Kidney glomerular epithelial cell (primary cell): ENCODE measurements around the gene ATP1A4.
"Not testable (repeated sequence)": the region's sequence is repeated elsewhere in the genome, so short reads cannot be mapped to it uniquely, and the experiment has no call there.

Experiments used
- DNase-seq: peaks from one replicate; lab custom pipeline; 2025; lab: John Stamatoyannopoulos, UW

ATP1A4 gene

DNA sequence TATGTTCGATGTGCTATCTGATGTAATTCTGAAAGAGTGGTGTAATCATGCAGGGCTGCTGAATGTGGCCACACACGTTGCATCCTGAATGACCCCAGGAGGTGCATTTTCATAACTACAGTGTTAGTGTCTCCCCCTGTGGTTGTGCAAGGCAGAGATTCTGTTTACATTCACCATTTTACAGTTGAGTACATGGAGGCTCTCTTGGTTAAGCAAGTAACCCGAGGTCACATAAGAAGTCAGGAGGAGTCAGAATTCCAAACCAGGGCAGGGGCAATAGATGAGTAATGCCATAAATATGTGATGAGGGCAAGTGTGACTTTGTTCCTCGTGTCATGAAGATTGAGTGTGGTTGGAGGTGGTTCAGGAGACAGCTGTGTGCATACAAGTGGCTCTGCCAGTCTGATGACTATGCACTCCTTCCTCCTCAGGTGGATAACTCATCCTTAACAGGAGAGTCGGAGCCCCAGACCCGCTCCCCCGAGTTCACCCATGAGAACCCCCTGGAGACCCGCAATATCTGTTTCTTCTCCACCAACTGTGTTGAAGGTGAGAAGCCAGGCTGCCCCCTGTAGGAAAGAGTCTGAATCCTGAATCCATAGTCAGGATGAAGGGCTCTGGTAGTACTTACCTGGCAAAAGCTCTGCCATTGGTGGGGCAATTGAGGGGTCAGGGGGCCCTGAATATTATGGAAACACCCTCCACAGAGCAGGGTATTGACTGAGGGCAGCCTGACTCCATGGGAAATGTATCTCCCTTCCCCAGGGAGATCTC lies 26.5 kb upstream of the ATP1A4 start:
- peak; percentile 98 for DNase-seq

DNA sequence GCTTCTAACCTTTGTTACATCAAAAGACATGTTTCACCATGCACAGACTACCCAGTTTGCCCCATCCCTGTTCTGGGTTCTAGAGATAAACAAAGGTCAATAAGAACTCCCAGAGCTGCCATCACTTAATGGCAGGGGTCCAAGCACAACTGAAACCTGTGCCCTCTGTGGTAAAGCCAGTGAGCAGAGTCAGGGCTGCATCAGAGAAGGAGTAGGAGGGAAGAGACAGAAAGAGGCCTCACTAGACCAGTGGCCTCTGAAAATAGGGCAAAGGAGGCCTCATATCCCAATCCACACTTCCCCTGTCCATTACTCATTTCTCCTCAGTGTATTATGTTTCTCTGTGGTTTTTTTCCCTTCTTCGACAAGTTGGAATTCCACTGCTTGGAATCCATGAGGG lies 25.7 kb upstream of the ATP1A4 start:
- peak; percentile 67 for DNase-seq

DNA sequence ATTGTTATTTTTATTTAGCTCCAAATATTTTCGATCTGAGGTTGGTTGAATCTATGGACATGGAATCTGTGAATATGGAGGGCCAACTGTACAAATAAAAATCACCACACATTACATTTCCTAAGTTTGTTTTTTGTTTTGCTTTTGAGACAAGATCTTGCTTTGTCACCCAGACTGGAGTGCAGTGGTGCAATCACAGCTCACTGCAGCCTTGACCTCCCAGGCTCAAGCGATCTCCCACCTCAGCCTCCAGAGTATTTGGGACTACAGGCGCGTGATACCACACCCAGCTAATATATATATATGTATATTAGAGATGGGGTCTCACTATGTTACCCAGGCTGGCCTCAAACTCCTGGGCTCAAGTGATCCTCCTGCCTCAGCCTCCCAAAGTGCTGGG lies 25.1 kb upstream of the ATP1A4 start:
- DNase-seq: not testable (repeated sequence)

DNA sequence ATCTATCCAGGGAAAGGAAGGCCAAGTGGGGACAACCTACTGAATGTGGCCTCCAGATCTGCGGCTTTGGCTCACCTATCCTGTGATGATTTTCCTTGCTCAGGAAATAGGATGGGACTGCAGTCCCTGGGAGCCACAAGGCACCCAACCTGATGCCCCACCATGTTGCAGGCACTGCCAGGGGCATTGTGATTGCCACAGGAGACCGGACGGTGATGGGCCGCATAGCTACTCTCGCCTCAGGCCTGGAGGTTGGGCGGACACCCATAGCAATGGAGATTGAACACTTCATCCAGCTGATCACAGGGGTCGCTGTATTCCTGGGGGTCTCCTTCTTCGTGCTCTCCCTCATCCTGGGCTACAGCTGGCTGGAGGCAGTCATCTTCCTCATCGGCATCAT lies 24.0 kb upstream of the ATP1A4 start:
- DNase-seq: no peak

DNA sequence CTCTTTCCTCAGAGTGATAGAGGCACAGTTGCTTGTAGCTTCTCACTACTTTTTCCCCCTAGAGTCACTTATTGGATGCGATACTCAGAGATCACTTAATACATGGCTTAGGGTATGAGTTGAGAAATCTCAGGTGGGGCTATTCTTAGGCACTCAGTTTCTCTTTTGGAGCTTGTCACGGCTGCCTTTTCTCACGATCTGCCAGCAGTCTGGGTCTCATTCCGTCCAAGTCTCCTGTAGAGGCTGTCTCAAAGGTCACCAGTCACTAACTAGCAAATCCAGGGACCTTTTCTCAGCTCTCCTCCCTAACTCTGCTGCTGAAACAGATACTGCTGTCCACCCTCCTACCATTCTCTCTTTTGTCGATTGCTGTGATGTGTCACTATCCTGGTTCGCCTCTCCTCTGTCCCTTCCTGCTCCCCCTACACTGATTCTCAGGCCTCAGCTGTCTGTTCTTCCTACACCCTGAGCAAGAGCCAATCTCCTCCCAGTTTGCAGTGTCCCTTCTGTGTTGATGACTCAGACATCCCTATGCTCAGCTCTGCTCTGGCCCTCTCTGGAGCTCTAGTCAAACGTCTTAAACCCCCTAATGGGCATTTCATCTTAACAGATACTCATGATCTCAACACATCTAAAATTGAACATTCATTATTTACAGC lies 23.4 kb upstream of the ATP1A4 start:
- no peak for DNase-seq

DNA sequence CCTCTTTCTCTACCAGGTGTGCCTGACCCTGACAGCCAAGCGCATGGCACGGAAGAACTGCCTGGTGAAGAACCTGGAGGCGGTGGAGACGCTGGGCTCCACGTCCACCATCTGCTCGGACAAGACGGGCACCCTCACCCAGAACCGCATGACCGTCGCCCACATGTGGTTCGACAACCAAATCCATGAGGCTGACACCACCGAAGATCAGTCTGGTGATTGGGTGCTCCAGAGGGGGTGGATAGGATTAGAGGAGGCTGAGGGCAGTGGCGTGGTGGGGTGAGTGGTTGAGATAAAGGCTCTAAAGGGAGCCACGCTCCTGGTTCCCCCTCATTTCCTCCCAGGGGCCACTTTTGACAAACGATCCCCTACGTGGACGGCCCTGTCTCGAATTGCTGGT lies 22.8 kb upstream of the ATP1A4 start:
- no peak for DNase-seq

DNA sequence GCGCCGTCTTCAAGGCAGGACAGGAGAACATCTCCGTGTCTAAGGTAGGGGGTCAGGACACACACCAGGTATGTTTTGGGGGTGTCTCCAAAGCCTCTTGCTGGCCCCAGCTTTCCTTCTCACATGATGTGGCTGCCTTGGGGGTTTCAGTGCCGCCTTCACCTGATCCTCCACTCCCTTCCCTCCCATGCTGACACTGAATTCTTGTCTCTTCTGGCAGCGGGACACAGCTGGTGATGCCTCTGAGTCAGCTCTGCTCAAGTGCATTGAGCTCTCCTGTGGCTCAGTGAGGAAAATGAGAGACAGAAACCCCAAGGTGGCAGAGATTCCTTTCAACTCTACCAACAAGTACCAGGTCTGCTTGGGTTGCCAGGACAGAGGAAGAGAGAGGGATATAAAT lies 22.4 kb upstream of the ATP1A4 start:
- peak; percentile 40 for DNase-seq

DNA sequence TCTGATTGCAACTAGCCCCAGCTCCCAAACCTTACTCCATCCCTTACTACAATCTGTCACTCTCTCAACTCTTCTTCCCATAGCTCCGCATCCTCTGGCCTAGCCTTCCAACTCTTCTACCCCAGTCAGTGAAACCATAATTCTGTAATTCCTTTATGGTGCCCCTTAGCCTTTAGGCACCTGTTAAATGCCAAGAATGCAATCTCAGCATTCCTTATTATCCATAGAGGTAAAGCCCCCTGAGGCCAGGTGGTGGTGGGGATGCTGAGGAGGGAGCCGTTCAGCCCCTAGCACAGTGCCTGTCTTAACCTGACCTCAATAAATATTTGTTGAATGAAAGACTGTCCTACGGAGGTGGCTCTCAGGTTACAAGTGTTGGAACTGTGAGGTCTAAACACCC lies 21.8 kb upstream of the ATP1A4 start:
- no peak for DNase-seq

DNA sequence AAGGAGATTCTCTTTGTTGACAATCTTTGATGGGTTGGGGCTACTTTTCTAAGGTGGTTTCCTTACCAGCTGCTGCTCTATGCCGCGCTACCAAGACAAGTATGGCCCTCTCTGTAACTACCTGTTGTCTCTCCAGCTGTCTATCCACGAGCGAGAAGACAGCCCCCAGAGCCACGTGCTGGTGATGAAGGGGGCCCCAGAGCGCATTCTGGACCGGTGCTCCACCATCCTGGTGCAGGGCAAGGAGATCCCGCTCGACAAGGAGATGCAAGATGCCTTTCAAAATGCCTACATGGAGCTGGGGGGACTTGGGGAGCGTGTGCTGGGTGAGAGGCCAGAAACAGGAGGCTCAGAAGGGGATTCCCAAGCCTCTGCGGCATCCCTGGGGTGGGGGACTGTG lies 21.4 kb upstream of the ATP1A4 start:
- no peak for DNase-seq

DNA sequence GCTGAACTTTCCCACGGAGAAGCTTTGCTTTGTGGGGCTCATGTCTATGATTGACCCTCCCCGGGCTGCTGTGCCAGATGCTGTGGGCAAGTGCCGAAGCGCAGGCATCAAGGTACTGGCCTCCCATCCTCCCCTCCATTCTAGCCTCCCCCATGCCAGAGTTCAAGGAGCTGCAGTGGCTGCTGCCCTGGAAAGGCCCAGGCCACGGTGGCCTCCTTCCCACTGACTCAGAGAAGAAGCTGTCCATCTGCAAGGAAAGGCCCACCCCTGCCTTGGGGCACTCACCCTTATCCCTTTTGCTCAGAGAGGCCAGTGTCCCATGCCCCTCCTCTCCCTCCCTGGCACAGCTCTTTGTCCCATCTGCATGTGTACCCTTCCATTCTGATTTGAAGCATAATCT lies 20.9 kb upstream of the ATP1A4 start:
- no peak for DNase-seq

DNA sequence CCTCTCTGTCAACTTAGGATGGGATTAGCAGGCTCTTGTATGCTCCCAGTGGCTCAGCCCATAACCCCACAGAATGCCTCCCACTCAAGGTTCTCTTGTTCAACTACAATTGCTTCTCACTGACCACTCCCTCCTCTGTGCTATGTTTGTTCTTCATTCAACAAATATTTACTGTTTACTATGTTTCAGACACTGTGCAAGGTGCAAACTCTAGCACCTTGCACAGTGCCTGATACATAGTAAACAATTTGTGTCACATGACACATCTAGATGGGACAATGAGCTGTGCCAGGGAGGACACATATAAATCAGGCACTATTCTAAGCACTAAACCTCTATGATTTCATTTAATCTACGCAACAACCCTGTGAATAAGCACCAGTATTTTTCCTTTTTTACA lies 20.5 kb upstream of the ATP1A4 start:
- no peak for DNase-seq

DNA sequence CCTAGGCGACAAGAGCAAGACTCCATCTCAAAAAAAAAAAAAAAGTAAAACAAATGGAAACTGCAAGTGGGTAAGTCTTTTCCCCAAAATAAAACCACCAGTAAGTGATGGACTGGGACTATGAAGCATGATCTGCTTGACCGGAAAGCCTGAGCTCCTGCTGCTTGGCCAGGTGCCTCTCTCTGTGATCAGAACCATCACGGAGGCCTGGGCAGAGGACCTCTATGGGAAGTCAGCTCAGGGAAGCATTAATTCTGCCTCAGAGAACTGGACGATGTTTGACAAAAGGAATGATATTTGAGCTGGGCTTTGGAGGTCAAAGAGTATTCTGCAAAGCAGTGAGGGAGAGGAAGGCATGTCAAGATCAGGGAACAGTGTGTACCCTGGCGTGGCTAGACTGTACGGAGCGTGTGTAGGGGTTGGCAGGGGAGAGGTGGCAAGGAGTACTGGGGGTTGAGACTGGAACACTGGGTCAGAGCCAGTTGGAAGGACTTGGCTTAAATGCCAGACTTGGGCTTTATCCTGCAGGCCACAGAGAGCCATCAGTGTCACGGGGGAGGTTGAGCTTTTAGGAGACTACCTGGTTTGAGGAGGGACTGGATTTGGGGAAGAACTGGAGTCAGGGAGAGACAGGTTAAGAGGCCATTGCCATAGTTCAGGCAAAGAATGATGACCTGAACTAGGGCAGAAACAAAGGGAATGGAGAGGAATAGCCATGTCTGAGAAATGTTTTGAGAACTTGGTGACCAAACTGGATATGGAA lies 19.4 kb upstream of the ATP1A4 start:
- DNase-seq: no peak

DNA sequence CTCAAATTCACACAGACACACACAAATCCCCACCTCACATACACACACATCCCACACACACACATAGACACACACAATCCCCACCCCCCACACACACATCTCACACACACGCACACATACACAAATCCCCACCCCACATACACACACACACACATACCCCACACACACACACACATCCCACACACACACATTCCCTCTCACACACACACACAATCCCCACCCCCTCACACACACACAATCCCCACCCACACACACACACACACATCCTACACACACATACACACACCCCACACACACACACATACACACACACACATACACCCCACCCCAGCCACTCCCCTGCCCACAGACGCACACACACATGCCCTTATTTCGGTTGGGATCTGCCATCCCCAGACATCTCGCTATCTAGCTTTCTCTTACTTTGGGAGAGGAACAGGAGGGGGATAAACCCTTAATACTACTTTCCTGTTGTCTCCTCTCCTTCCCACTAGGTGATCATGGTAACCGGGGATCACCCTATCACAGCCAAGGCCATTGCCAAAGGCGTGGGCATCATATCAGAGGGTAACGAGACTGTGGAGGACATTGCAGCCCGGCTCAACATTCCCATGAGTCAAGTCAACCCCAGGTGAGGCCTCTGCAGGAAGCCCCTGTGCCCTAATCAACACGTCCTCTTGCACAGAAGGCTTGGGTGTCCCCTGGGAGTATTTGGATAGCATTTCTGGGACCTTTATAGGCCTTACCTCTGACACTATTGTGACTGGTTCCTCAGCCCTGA lies 17.2 kb upstream of the ATP1A4 start:
- DNase-seq: no peak

DNA sequence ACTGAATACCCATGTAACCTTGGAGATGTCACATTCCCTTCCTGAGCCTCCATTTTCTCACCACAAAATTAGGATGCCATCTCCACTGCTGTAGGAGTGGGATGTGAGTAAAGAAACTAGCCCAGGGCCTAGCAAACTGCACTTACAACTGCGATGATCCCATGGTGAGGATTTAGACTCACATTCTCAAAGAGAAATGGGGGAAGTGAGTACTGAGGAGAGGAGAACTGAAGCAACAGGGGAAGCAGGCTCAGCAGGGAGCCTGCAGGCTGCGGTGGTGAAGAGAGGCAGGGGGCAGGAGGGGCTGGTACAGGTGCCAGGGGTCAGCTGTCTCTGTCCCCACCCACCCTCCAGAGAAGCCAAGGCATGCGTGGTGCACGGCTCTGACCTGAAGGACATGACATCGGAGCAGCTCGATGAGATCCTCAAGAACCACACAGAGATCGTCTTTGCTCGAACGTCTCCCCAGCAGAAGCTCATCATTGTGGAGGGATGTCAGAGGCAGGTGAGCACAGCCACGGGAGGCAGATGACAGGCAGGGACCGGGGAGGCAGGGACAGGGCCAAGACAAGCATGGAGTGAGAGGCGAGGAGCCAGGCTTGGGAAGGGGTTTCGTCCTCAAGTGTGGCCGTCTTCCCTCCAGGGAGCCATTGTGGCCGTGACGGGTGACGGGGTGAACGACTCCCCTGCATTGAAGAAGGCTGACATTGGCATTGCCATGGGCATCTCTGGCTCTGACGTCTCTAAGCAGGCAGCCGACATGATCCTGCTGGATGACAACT lies 16.4 kb upstream of the ATP1A4 start:
- DNase-seq: no peak

DNA sequence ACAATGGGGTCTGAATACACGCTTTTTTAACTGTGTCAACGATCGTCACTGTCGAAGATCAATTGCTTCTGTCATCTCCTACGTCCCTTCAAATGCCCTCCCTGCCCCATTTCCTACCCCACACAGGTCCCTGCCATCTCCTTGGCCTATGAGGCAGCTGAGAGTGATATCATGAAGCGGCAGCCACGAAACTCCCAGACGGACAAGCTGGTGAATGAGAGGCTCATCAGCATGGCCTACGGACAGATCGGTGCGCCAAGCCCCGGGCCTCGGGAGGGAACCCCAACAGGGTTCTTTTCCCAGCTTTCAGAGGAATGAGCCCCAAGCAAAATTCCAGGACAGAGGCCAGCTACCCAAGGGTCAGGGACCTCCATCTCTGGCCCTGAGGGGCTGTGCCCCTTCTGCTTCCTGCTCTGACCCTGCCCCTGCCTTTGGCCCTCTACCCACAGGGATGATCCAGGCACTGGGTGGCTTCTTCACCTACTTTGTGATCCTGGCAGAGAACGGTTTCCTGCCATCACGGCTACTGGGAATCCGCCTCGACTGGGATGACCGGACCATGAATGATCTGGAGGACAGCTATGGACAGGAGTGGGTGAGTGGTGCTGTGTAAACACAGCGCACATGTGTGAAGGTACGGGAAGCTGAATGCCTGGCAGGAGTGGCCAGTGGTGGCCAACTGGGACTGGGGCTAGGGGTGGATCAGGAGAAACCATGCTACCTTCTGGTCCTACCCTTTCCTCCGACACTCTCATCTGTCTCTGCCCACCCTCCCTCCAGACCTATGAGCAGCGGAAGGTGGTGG lies 15.1 kb upstream of the ATP1A4 start:
- DNase-seq: no peak

DNA sequence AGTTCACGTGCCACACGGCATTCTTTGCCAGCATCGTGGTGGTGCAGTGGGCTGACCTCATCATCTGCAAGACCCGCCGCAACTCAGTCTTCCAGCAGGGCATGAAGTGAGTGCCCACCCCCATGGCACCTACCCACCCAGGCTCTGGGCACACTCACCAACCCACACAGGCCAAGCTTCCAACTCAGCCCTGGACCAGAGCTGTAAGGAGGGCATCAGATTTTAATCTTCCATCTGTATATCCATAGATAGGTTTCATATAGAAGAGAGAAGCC lies 14.5 kb upstream of the ATP1A4 start:
- no peak for DNase-seq

DNA sequence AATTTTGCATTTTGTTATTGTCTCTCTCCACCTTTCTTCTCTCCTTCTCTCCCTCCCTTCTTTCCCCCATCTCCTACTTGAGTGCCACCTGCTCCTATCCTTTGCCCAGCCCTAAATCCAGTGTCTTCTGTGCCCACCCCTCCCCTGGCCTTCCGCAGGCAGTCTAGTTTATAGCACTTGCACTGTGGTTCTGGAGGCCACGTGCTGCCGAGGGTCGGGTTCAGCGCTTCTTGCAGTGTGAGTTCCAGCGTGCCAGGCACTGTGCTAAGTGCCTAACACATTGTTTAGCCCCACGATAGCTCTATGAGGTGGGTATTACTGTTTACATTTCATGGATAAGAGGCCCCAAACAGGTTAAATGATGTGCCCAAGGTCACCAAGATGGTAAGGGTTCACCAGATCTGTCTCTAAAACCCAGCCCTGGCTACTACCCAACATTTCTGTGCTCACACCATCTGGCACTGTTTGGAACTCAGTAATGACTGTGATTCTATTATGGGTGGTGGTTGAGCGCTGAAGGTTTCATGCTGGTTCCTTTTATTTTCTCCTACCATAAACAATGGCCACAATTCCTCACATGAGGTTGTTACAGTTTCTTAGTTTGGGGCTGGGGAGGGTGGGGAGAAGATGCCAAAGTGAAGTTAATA lies 14.1 kb upstream of the ATP1A4 start:
- no peak for DNase-seq

DNA sequence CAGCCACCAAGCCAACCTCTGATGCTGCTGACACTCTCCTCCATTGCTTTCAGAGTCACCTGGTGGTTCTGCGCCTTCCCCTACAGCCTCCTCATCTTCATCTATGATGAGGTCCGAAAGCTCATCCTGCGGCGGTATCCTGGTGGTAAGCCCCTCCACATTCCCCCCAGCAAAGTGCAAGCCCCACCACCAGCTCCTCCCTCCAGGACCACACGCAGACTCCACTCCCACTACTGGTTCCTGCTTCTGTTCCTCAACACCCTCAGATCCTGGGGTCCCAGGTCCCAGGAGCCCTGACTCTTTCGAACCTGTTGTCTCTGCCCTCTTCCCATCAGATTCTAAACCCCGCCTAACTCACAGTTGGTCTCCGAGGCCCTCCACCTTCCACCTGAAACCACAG lies 11.6 kb upstream of the ATP1A4 start:
- no peak for DNase-seq

DNA sequence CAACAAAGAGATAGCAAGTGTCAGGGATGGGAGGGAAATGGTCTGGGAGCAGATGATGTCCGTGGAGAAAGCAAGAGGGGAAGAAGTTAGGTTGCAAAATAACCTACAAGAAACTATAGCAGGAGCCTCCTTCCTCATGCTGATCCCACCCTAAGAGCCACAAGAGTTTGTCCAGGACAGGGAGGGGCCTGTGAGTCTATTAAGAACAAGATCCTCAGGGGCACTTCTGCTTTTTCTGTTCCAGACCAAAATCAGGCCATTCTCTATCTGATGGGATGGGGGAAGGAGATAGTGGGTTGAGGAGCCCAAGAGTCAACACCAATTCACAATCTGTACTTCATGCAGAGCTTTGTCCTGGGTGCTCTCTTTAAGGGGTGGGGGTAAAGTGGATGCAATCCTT lies 7.7 kb upstream of the ATP1A4 start:
- no peak for DNase-seq

DNA sequence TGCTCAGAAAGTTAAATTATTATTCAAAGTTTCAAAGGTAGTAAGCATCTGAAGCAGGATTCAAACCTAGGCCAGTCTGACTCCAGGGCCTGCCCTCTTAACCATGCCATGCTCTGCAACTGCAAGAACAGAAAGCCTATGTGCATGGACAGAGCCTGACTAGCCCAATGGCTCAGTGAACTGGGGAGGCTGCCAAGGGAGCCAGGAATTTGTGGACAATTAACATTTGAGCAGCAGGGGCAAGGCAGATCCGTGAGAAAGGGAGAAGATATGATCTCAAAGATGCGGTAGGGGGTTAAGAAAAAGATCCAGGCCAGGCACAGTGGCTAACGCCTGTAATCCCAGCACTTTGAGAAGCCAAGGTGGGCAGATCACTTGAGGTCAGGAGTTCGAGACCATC lies 6.5 kb upstream of the ATP1A4 start:
- no peak for DNase-seq

DNA sequence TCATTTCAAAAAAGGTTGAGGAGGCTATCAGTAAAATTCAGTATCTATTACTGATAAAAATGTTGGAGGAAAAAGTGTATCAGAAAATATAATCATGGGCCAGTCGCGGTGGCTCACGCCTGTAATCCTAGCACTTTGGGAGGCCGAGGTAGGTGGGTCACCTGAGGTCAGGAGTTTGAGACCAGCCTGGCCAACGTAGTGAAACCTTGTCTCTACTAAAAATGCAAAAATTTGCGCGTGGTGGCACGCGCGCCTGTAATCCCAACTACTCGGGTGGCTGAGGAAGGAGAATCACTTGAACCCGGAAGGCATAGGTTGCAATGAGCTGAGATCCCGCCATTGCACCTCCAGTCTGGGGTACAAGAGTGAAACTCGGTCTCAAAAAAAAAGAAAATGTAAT lies 5.3 kb upstream of the ATP1A4 start:
- no peak for DNase-seq
